ENCODE results near the gene CCDC39. TPM values are rescaled to one million over a fixed set of nuclear protein-coding genes. Genes with fewer than 3 reads are reported as not detected.

Gene CCDC39
- total and polyA plus RNA-seq, 2 of the 8 experiments (the other 6 are each of a cell fraction or from before 2014, with no cell fraction given), result 0.12 to 0.80 TPM

DNA sequence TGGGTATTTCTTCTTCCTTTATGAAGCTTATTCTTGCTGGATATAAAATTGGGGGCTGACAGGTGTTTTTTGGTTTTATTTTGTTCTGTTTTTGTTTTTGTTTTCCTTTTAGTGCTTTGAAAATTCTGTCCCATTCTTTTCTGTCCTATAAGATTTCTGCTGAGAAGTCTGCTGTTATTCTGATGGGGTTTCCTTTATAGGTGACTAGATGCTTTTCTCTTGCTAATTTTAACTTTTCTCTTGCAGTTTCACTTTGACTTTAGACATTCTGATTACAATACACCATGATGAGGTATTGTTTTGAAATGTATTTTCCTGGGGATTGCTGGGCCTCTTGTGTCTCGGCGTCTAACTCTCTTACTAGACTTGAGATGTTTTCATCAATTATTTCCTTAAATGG, 54.6 kb downstream of the CCDC39 start:
- no peak overlapping the region for H2BK120ac ChIP-seq (replicated peaks; ENCODE audit: low read depth, low read length)
- H3K18ac ChIP-seq (ENCODE audit: extremely low read depth, low read length), result no peak overlapping the region
- H3K4ac ChIP-seq (replicated peaks; ENCODE audit: insufficient read length, low read depth, low read length), result no peak overlapping the region
- H2BK5ac ChIP-seq (ENCODE audit: low read depth, low read length), result no peak overlapping the region
- H4K8ac ChIP-seq (ENCODE audit: extremely low read depth, insufficient read depth, low read length), result no peak overlapping the region
- TF ChIP-seq SRF (IDR thresholded peaks at IDR 0.05; ENCODE audit: low read depth, low read length) (no peak), CEBPB (IDR thresholded peaks at IDR 0.05; ENCODE audit: low read depth, low read length) (no peak), TAF7 (optimal IDR thresholded peaks at IDR 0.05; ENCODE audit: borderline replicate concordance, low read depth, low read length) (no peak), TCF12 (IDR thresholded peaks at IDR 0.05; ENCODE audit: low read depth, low read length) (no peak), YY1 (IDR thresholded peaks at IDR 0.05; ENCODE audit: low read depth, low read length) (no peak), SUZ12 (IDR thresholded peaks at IDR 0.05; ENCODE audit: low read length) (no peak), SIX5 (IDR thresholded peaks at IDR 0.05; ENCODE audit: low read depth, low read length) (no peak), SAP30 (IDR thresholded peaks at IDR 0.05; ENCODE audit: insufficient read depth, insufficient replicate concordance, low read length) (no peak), SIRT6 (IDR thresholded peaks at IDR 0.05; ENCODE audit: low read length) (no peak), EP300 (IDR thresholded peaks at IDR 0.05; ENCODE audit: borderline replicate concordance in 1 of 2, low read depth in 2 of 2, low read length in 2 of 2) (no peak), RNF2 (IDR thresholded peaks at IDR 0.05; ENCODE audit: borderline replicate concordance, low read depth, low read length, missing control alignments, poor library complexity, severe bottlenecking) (no peak), CTBP2 (IDR thresholded peaks at IDR 0.05; ENCODE audit: borderline replicate concordance, insufficient read depth, insufficient read length, low read length) (no peak), EGR1 (IDR thresholded peaks at IDR 0.05; ENCODE audit: borderline replicate concordance, low read depth, low read length) (no peak), BACH1 (IDR thresholded peaks at IDR 0.05; ENCODE audit: low read length) (no peak)
- H2AK5ac ChIP-seq (ENCODE audit: low read depth, low read length), result no peak overlapping the region
- ChIA-PET POLR2A (ENCODE audit: partially characterized antibody) (interaction anchor here (1.5 kb wide), 1 partner anchor 17 kb away, joined by 3 read pairs; no protein-coding TSS in a partner anchor), CTCF (ENCODE audit: partially characterized antibody) (interaction anchor here (0.7 to 1.0 kb wide), 2 partner anchors 21 to 22 kb away, joined by 3 read pairs; no protein-coding TSS in a partner anchor)
- H3K4me2 ChIP-seq (ENCODE audit: insufficient read depth in 1 of 2, low read depth in 2 of 2, low read length in 2 of 2), result no peak overlapping the region
- H3K79me2 ChIP-seq (ENCODE audit: control insufficient read depth in 1 of 2, insufficient read depth in 2 of 2, low read length in 2 of 2), result no peaks in the 10 kb centered on the region
- no peak overlapping the region for H4K5ac ChIP-seq (ENCODE audit: insufficient read length, low read depth, low read length)
- H3K23ac ChIP-seq (ENCODE audit: insufficient read length), result no peak overlapping the region
- H3K4me1 ChIP-seq (replicated peaks in 1 of 4; ENCODE audit: control insufficient read depth in 3 of 4, insufficient read depth in 4 of 4, low read length in 3 of 4), result no peaks in the 10 kb centered on the region
- no peaks in the 10 kb centered on the region for H3K36me3 ChIP-seq (ENCODE audit: control insufficient read depth in 2 of 4, insufficient read depth in 4 of 4, low read length in 3 of 4)
- H4K20me1 ChIP-seq (replicated peaks in 1 of 2; ENCODE audit: control insufficient read depth in 1 of 2, insufficient read depth in 2 of 2, low read length in 2 of 2), result no peaks in the 10 kb centered on the region
- H3K9me3 ChIP-seq (ENCODE audit: insufficient read depth in 2 of 2, low read depth in 1 of 2, low read length in 1 of 2), result peaks cover 0 to 2% of the 10 kb centered on the region in 2 experiments; a peak in 1 of 4 replicates
- no peak overlapping the region for H3K4me3 ChIP-seq (ENCODE audit: extremely low read depth in 1 of 4, insufficient read depth in 2 of 4, low read depth in 3 of 4, low read length in 4 of 4)
- no peak overlapping the region for H3K9ac ChIP-seq (replicated peaks in 1 of 4; ENCODE audit: extremely low read depth in 1 of 4, low read depth in 3 of 4, low read length in 3 of 4)
- no peak overlapping the region for H2BK12ac ChIP-seq (ENCODE audit: low read depth, low read length)
- no peak overlapping the region for H3K56ac ChIP-seq (replicated peaks; ENCODE audit: insufficient read length, low read depth, low read length)
- no peaks in the 10 kb centered on the region for H3K27me3 ChIP-seq (replicated peaks in 1 of 4; ENCODE audit: control insufficient read depth in 3 of 4, extremely low read depth in 1 of 4, insufficient read depth in 3 of 4, low read length in 3 of 4)
- DNase-seq (ENCODE audit: low read depth in 1 of 2, low spot score in 2 of 2) (no peak), FAIRE-seq (peak; percentile 69)
- no peak overlapping the region for H3K27ac ChIP-seq (ENCODE audit: low read depth, low read length)
- H4K91ac ChIP-seq (replicated peaks; ENCODE audit: insufficient read length, low read length), result no peak overlapping the region
- no peak overlapping the region for H2BK15ac ChIP-seq (ENCODE audit: low read length)
- no peak overlapping the region for H3K14ac ChIP-seq (ENCODE audit: insufficient read length)
- H3K79me1 ChIP-seq (ENCODE audit: low read depth, low read length), result no peaks in the 10 kb centered on the region; the same call in 1 of the 2 replicates
- no peaks in the 10 kb centered on the region; the same call in 1 of the 2 replicates for H3K23me2 ChIP-seq (ENCODE audit: low read depth, low read length)
- no peak overlapping the region for H2AFZ ChIP-seq (ENCODE audit: low read length)
- 83% methylated on average over 2 of the region's 2 CpGs; no CpG with 5 or more reads in 1 of the 2 experiments for WGBS, 2 experiments (ENCODE audit: extremely low coverage in 1 of 2, insufficient coverage in 1 of 2, insufficient read length in 1 of 2, insufficient replicate concordance in 2 of 2, low coverage in 1 of 2, low lambda C conversion rate in 2 of 2, missing lambda C conversion rate in 1 of 2)
- H2BK20ac ChIP-seq (ENCODE audit: low read length), result no peak overlapping the region
